NCI-H82 (cell line): ENCODE measurements around the gene CGB8.
"Not testable (repeated sequence)": the region's sequence is repeated elsewhere in the genome, so short reads cannot be mapped to it uniquely, and the experiment has no call there.

Source experiments
- DNase-seq: peaks from one replicate; lab custom pipeline; 2025; lab: John Stamatoyannopoulos, UW

Gene CGB8

DNA sequence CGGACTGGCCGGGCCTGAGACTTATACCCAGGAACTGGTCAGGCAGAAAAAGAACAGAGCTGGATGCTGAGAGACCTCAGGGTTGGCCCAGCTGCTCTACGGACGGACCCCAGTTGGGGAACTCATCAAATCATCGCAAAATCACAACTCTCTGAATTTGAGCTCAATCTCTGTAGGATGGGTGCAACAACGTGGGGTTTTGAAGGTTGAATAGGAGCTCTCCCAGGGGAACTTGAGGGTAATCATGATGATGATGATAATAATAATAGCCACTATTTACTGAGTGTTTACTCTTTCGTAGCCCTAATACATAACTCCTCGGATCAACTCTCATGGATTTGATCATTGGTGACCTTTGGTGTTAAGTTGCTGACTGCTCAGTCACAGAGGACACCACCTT is 18.6 kb downstream of the CGB8 start:
- not testable (repeated sequence) for DNase-seq

- DNase-seq: not testable (repeated sequence)
These were observed 19.2 kb downstream of the CGB8 start for GRCh38 chr19:49029749-49030148.

DNA sequence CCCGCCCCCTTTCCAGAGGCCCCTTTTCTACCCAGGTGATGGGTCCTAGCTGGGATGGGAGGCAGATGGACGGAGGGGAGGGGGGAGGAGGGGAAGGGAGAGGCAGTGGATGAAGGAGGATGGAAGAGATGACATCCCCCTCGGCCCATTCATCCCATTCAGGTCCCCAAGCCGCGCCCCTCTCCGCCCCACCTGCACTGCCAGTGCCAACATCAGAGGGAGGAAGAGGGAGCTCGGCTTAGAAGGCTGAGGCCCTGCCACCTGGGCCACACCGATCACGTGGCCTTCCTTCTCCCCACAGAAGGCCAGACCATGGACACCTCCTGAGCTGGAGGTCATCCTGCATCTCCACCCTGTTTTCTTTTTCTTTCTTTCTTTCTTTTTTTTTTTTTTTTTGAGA is 20.2 kb downstream of the CGB8 start:
- not testable (repeated sequence) for DNase-seq

DNA sequence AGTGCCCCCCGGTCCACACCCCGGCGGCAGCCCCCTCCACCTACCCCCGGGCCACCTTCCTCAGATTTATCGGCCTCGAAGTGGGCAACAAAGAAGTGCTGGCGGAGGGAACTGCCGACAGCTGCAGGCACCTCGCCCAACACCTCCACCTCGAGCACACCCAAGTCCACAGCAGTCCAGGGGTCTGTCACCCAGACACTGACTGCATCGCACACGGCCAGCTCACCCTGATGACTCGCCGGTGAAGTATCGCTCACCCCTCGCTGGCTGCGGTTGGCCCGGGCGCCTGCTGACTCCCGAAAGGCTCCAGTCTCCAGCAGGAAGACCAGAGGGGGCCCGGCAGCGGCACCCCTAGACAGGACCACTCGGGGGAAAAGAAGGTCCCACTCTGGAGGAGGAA is 23.3 kb downstream of the CGB8 start:
- DNase-seq: not testable (repeated sequence)

DNA sequence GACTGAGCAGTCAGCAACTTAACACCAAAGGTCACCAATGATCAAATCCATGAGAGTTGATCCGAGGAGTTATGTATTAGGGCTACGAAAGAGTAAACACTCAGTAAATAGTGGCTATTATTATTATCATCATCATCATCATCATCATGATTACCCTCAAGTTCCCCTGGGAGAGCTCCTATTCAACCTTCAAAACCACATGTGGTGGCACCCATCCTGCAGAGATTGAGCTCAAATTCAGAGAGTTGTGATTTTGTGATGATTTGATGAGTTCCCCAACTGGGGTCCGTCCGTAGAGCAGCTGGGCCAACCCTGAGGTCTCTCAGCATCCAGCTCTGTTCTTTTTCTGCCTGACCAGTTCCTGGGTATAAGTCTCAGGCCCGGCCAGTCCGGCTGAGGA is 23.8 kb downstream of the CGB8 start:
- not testable (repeated sequence) for DNase-seq

DNA sequence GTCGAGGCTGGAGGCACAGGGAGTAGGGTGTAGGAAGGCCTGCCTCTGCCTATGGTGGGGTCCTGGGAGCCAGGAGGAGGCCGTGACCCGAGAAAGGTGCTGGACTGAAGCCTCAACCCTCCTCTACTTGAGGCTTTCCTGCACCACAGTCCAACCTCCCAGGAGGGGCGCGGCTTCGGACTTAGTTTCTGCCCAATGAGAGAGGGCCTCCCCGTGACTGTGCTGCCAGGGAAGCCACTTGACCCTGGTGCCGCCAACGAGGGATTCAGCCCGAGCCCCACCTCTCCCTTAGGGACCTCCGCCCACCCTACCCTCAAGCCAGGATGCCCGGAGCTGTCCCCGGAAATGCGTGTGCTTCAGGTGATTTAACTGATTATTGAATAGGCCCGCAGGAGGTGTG is 24.7 kb downstream of the CGB8 start, which contains the start of gene CGB3:
CGB3 (minus strand) TSS at position 101 of the 400 bp plus-strand sequence. CDS start 362 bp downstream, outside the sequence.
- not testable (repeated sequence) for DNase-seq

DNA sequence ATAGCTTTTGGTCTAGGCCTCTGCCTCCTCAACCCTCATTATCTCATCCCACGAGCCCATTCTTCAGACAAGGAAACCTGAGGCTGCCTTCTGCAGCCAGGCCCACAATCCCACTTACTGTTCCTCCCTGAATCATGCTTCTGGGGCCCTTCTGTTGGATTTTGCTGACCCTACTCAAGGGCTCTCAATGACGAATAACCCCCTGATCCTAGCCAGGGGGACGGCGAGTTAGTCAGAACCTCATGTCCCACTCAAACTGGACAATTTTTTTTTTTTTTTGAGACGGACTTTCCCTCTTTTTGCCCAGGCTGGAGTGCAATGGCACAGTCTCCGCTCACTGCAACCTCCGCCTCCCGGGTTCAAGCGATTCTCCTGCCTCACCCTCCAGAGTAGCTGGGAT is 26.8 kb downstream of the CGB8 start:
- no peak for DNase-seq

- DNase-seq: no peak
These were observed 27.7 kb downstream of the CGB8 start for GRCh38 chr19:49020931-49021895.

DNA sequence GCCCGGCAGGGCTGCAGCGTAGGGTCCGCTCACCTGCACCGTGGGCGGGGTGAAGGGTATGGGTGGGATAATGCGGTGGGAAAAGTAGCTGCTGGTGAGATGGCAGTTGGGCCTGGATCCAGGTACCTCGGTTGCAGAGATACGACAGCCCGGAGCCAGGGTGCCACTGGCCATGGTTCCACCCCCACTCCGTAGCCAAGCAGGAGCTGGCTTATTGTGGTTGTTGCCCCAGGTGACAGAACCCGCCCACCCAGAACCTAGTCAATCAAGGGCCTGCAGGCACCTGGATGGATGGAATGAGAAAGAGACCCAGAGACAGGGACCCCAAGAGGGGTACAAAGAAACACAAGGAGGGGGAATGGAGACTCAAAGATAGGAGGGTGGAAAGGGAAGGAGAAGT is 28.6 kb downstream of the CGB8 start:
- peak; percentile 48 for DNase-seq

DNA sequence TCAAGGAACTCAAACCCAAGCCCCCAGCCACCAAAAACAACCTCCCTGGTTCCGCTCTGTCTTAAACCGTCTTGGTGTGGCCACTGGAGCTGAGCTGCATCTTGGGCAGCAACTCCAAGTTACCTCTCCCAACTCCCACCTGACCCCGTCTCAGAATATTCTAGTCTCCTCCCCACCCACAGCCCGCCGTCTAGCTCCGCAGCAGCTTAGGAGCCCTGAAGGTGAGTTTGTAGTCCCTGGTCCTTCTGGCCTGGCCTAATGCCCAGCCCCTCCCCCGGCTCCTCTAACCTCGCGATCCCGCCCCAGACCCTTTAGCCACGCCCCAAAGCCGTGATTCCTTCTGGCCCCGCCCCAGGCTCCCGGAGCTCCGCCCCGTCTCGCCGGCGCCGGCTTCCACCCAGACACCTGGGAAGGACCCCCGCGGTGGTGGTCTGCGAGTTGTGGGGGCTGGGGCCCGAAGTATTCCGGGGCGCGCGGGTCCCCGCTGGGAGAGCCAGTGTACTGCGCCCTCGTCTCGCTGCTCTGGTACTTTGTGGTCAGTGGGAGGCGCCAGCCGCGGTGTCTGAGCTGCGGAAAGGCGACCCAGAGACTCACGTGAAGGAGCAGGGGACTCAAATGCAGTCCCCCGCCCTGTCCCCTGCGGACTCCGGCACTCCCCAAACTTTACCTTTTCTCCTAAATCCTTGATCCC is 29.5 kb downstream of the CGB8 start:
- DNase-seq: peak; percentile 93

GRCh38 chr19:49018388-49019241 is 30.3 kb downstream of the CGB8 start:
- peak; percentile 40 for DNase-seq

- peak; percentile 82 for DNase-seq
These were observed 31.1 kb downstream of the CGB8 start for GRCh38 chr19:49017666-49018351.

DNA sequence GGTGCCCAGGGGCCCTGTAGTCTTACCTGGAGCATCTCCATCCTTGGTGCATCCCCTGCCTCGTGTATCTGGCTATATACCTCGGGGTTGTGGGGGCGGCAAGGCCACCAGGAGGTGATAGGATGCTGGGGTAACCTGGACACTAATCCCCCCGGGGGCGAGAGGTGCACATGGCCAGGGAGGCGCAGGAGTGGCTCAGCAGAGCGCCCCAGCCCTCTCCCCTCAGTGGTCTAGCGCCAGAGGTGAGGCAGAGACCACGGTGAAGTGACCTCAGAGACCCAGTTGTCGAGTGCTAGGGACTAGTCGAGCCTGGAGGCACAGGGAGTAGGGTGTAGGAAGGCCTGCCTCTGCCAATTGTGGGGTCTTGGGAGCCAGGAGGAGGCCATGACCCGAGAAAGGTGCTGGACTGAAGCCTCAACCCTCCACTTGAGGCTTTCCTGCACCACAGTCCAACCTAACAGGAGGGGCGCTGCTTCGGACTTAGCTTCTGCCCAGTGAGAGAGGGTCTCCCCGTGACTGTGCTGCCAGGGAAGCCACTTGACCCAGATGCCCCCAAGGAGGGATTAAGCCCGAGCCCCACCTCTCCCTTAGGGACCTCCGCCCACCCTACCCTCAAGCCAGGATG is 31.8 kb downstream of the CGB8 start, which contains the start of gene LHB:
LHB (minus strand) TSS at position 51 of the 625 bp plus-strand sequence; CDS start at position 41, 10 bp downstream.
- no peak for DNase-seq

DNA sequence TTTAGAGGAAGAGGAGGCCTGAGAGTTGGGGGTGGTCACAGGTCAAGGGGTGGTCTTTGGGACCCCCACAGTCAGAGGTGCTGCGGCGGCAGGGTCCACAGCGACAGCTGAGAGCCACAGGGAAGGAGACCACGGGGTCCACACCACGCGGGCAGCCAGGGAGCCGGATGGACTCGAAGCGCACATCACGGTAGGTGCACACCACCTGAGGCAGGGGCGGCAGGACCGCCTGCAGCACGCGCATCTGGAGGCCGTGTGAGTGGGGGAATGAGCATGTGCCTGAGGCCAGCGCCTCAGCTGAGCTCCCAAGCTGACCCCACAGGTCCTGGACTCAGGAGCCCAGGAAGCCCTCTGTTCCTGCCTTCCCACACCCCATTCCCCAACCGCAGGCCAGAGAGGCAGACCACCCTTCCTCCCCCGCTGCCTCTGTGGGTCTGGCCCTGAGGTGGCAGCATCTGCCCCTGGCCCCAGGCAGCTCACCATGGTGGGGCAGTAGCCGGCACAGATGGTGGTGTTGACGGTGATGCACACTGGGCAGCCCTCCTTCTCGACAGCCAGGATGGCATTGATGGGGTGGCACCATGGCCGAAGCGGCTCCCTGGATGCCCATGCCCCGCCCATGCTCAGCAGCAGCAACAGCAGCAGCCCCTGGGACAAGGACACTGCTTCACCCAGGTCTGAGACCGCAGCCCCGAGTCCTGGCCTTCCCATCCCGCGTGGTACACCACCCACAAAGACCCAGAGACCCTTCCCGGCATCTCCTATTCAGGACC is 32.7 kb downstream of the CGB8 start:
- DNase-seq: no peak

GRCh38 chr19:49014870-49015255 is 34.0 kb downstream of the CGB8 start:
- no peak for DNase-seq

GRCh38 chr19:49014123-49014869 is 34.6 kb downstream of the CGB8 start:
- peak; percentile 28 for DNase-seq

DNA sequence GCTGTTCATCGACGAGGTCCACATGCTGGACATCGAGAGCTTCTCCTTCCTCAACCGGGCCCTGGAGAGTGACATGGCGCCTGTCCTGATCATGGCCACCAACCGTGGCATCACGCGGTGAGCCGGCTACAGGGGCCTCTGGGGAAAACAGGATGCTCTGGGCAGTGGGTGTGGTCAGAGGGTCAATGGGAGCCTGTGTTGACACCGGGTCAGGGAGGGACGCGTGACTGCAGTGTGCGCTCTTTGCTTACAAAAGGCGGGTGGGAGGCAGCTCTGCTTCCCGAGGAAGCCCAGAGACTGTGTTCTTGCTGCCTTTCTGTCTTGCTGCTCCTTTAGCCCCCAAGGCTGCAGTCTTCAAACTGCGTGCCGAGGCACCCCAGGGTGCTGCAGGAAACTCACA is 37.7 kb downstream of the CGB8 start:
- no peak for DNase-seq

GRCh38 chr19:49010453-49010852 is 38.5 kb downstream of the CGB8 start:
- DNase-seq: no peak

DNA sequence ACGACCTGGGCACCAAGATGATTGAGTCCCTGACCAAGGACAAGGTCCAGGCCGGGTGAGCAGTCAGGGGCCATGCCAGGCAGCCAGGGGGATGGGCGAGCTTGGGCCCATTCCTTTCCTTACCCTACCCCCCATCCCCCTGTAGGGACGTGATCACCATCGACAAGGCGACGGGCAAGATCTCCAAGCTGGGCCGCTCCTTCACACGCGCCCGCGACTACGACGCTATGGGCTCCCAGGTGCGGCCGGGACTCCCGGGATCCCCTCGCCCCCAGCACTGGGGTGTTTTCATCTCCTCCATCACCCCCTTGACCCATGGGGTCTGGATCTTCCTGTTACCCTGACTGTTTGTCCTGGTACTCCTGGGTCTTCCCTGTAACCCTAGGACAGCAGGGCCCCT is 39.1 kb downstream of the CGB8 start:
- DNase-seq: no peak
